ENCODE data around the gene RRP8.
A peak's percentile ranks its signal among the peaks of the same experiment; 100 is the strongest.

Gene RRP8

GRCh38 chr11:6617315-6617781, 13.9 kb upstream of the RRP8 start:
- DNase-seq (ENCODE audit: low spot score): no peak

GRCh38 chr11:6616596-6617250, 13.3 kb upstream of the RRP8 start:
- no peak for DNase-seq (ENCODE audit: low spot score)

- DNase-seq (ENCODE audit: low spot score): no peak
Observed at GRCh38 chr11:6615882-6616585, 12.6 kb upstream of the RRP8 start.

GRCh38 chr11:6615046-6615445, 11.6 kb upstream of the RRP8 start:
- no peak for DNase-seq (ENCODE audit: low spot score)

GRCh38 chr11:6614446-6614845, 11.0 kb upstream of the RRP8 start:
- DNase-seq (ENCODE audit: low spot score): no peak

- no peak for DNase-seq (ENCODE audit: low spot score)
Observed at GRCh38 chr11:6613496-6613895, 10.1 kb upstream of the RRP8 start.

- peak; percentile 80 for DNase-seq (ENCODE audit: low spot score)
Observed at GRCh38 chr11:6612213-6613041, 9.0 kb upstream of the RRP8 start, which contains the start of gene TAF10. Gene TAF10 (minus strand): TSS chr11:6612216. CDS start chr11:6612189, 27 bp downstream.

- no peak for DNase-seq (ENCODE audit: low spot score)
Observed at GRCh38 chr11:6611963-6612212, 8.5 kb upstream of the RRP8 start.

GRCh38 chr11:6611092-6611962, 7.9 kb upstream of the RRP8 start:
- no peak for DNase-seq (ENCODE audit: low spot score)

- DNase-seq (ENCODE audit: low spot score): no peak
Observed at GRCh38 chr11:6610591-6610990, 7.2 kb upstream of the RRP8 start.

- DNase-seq (ENCODE audit: low spot score): no peak
Observed at GRCh38 chr11:6609502-6610015, 6.1 kb upstream of the RRP8 start.

GRCh38 chr11:6608726-6609501, 5.5 kb upstream of the RRP8 start:
- no peak for DNase-seq (ENCODE audit: low spot score)

GRCh38 chr11:6608011-6608410, 4.6 kb upstream of the RRP8 start:
- no peak for DNase-seq (ENCODE audit: low spot score)

- DNase-seq (ENCODE audit: low spot score): no peak
Observed at GRCh38 chr11:6607190-6607795, 3.9 kb upstream of the RRP8 start.

GRCh38 chr11:6606471-6607189, 3.2 kb upstream of the RRP8 start:
- DNase-seq (ENCODE audit: low spot score): peak; percentile 91

GRCh38 chr11:6604790-6605189, 1.4 kb upstream of the RRP8 start:
- DNase-seq (ENCODE audit: low spot score): no peak

GRCh38 chr11:6604081-6604626, 738 bp upstream of the RRP8 start:
- peak; percentile 62 for DNase-seq (ENCODE audit: low spot score)

GRCh38 chr11:6602096-6602940, 1.1 kb downstream of the RRP8 start:
- no peak for DNase-seq (ENCODE audit: low spot score)

- DNase-seq (ENCODE audit: low spot score): no peak
Observed at GRCh38 chr11:6601041-6601461, 2.4 kb downstream of the RRP8 start.
